Measurements from ENCODE around the gene CNTNAP5. TPM values are rescaled to one million over a fixed set of nuclear protein-coding genes. Genes with fewer than 3 reads are reported as not detected.

CNTNAP5 gene
- total and polyA plus RNA-seq, 2 of the 8 experiments (the other 6 are each of a cell fraction or from before 2014, with no cell fraction given): 0.11 to 0.76 TPM

- TF ChIP-seq TAF1 (IDR thresholded peaks at IDR 0.05; ENCODE audit: low read depth, low read length): no peak
- TF ChIP-seq POLR2AphosphoS5 (IDR thresholded peaks at IDR 0.05; ENCODE audit: low read depth, low read length): no peak
Observed at GRCh38 chr2:124647245-124647644, 622.2 kb downstream of the CNTNAP5 start (continued).

All from H1 (cell line).